Measurements from ENCODE around the gene SORCS1.
"Not testable (repeated sequence)": the region's sequence is repeated elsewhere in the genome, so short reads cannot be mapped to it uniquely, and the experiment has no call there.

Gene SORCS1

GRCh38 chr10:107037192-107038122 is 127.0 kb downstream of the SORCS1 start:
- DNase-seq, result no peak

GRCh38 chr10:107033799-107034422 is 130.6 kb downstream of the SORCS1 start:
- DNase-seq, result no peak

GRCh38 chr10:107032700-107033401 is 131.7 kb downstream of the SORCS1 start:
- DNase-seq, result no peak

- no peak for DNase-seq
Measured at GRCh38 chr10:107031931-107032699, 132.4 kb downstream of the SORCS1 start.

GRCh38 chr10:107028236-107028635 is 136.3 kb downstream of the SORCS1 start:
- no peak for DNase-seq

GRCh38 chr10:107025676-107026075 is 138.8 kb downstream of the SORCS1 start:
- no peak for DNase-seq

- DNase-seq, result not testable (repeated sequence)
Measured at GRCh38 chr10:107024033-107024432, 140.5 kb downstream of the SORCS1 start.

GRCh38 chr10:107022600-107023354 is 141.7 kb downstream of the SORCS1 start:
- DNase-seq, result no peak

- no peak for DNase-seq
Measured at GRCh38 chr10:107019154-107019553, 145.4 kb downstream of the SORCS1 start.

GRCh38 chr10:107013258-107014006 is 151.1 kb downstream of the SORCS1 start:
- no peak for DNase-seq

GRCh38 chr10:107011992-107012391 is 152.5 kb downstream of the SORCS1 start:
- DNase-seq, result no peak

- DNase-seq, result no peak
Measured at GRCh38 chr10:107011105-107011504, 153.4 kb downstream of the SORCS1 start.

- DNase-seq, result no peak
Measured at GRCh38 chr10:107010531-107010930, 154.0 kb downstream of the SORCS1 start.

- no peak for DNase-seq
Measured at GRCh38 chr10:107004362-107004761, 160.1 kb downstream of the SORCS1 start.

- DNase-seq, result no peak
Measured at GRCh38 chr10:107002068-107002467, 162.4 kb downstream of the SORCS1 start.

GRCh38 chr10:106999118-106999707 is 165.3 kb downstream of the SORCS1 start:
- no peak for DNase-seq

- DNase-seq, result no peak
Measured at GRCh38 chr10:106997721-106998120, 166.8 kb downstream of the SORCS1 start.

- no peak for DNase-seq
Measured at GRCh38 chr10:106996510-106996909, 168.0 kb downstream of the SORCS1 start.

- no peak for DNase-seq
Measured at GRCh38 chr10:106992055-106992454, 172.5 kb downstream of the SORCS1 start.

GRCh38 chr10:106991091-106991490 is 173.4 kb downstream of the SORCS1 start:
- DNase-seq, result no peak

GRCh38 chr10:106987362-106987761 is 177.1 kb downstream of the SORCS1 start:
- no peak for DNase-seq

All from NCI-H526 (cell line).